ENCODE measurements around the gene DAAM2. TPM values are rescaled to one million over a fixed set of nuclear protein-coding genes. Genes with fewer than 3 reads are reported as not detected.

DAAM2 gene
- total and polyA plus RNA-seq, 4 donors, result 1.9 to 17.0 (median 4.4) TPM

GRCh38 chr6:39806278-39806677 is 14.1 kb downstream of the DAAM2 start:
- no peak overlapping the region for H3K4me3 ChIP-seq (ENCODE audit: low read depth in 1 of 3, low read length in 3 of 3)
- H3K27ac ChIP-seq (ENCODE audit: low read depth in 1 of 2, low read length in 2 of 2), result no peak overlapping the region
- 82% methylated on average over 1 of the region's 1 CpG for WGBS
- peaks cover 0 to 21% (median 13%) of the 10 kb centered on the region in 4 donors for H3K4me1 ChIP-seq (ENCODE audit: control insufficient read depth in 4 of 4, insufficient read depth in 4 of 4, low read length in 3 of 4)
- no peaks in the 10 kb centered on the region for H3K36me3 ChIP-seq (ENCODE audit: control insufficient read depth in 4 of 4, insufficient read depth in 3 of 4, low read depth in 1 of 4, low read length in 3 of 4)
- H3K9ac ChIP-seq (ENCODE audit: low read depth in 1 of 2, low read length in 2 of 2), result no peak overlapping the region
- H3K27me3 ChIP-seq (ENCODE audit: control insufficient read depth in 4 of 4, insufficient read depth in 4 of 4, low read length in 3 of 4), result no peaks in the 10 kb centered on the region
- no peaks in the 10 kb centered on the region for H3K9me3 ChIP-seq (ENCODE audit: control insufficient read depth in 4 of 4, low read length in 3 of 4)
- no peak for TF ChIP-seq TAF1 (conservative IDR thresholded peaks at IDR 0.05)
- no peak for TF ChIP-seq REST (IDR thresholded peaks at IDR 0.05)
- no peak for TF ChIP-seq YY1 (IDR thresholded peaks at IDR 0.05)
- no peak for TF ChIP-seq CTCF (IDR thresholded peaks at IDR 0.05; ENCODE audit: low read depth, low read length, missing input control)
- TF ChIP-seq ZBTB33 (IDR thresholded peaks at IDR 0.05), result no peak
- TF ChIP-seq HNF4A (conservative IDR thresholded peaks at IDR 0.05), result no peak
- TF ChIP-seq RAD21 (IDR thresholded peaks at IDR 0.05), result no peak
- TF ChIP-seq EGR1 (IDR thresholded peaks at IDR 0.05; ENCODE audit: low read depth in 2 of 2), result no peak
- TF ChIP-seq NR2F2 (IDR thresholded peaks at IDR 0.05), result no peak
- no peak for TF ChIP-seq ATF3 (IDR thresholded peaks at IDR 0.05)
- TF ChIP-seq SP1 (IDR thresholded peaks at IDR 0.05), result no peak
- no peak for DNase-seq (ENCODE audit: low spot score)

- no peaks in the 10 kb centered on the region for H3K27me3 ChIP-seq (ENCODE audit: control insufficient read depth in 4 of 4, insufficient read depth in 4 of 4, low read length in 3 of 4)
- H3K9me3 ChIP-seq (ENCODE audit: control insufficient read depth in 4 of 4, low read length in 3 of 4), result no peaks in the 10 kb centered on the region
- H3K4me1 ChIP-seq (ENCODE audit: control insufficient read depth in 4 of 4, insufficient read depth in 4 of 4, low read length in 3 of 4), result peaks cover 0 to 25% (median 18%) of the 10 kb centered on the region in 4 donors
- WGBS, result 82% methylated on average over 3 of the region's 3 CpGs
- H3K4me3 ChIP-seq (ENCODE audit: low read depth in 1 of 3, low read length in 3 of 3), result no peak overlapping the region
- H3K36me3 ChIP-seq (ENCODE audit: control insufficient read depth in 4 of 4, insufficient read depth in 3 of 4, low read depth in 1 of 4, low read length in 3 of 4), result no peaks in the 10 kb centered on the region
- H3K27ac ChIP-seq (ENCODE audit: low read depth in 1 of 2, low read length in 2 of 2), result no peak overlapping the region
- H3K9ac ChIP-seq (ENCODE audit: low read depth in 1 of 2, low read length in 2 of 2), result no peak overlapping the region
- DNase-seq (ENCODE audit: low spot score), result no peak
- no peak for TF ChIP-seq JUND (IDR thresholded peaks at IDR 0.05)
- no peak for TF ChIP-seq HNF4A (conservative IDR thresholded peaks at IDR 0.05)
- no peak for TF ChIP-seq RAD21 (IDR thresholded peaks at IDR 0.05)
- TF ChIP-seq MAX (IDR thresholded peaks at IDR 0.05), result no peak
- no peak for TF ChIP-seq NR2F2 (IDR thresholded peaks at IDR 0.05)
- no peak for TF ChIP-seq RXRA (IDR thresholded peaks at IDR 0.05)
- no peak for TF ChIP-seq FOXA2 (IDR thresholded peaks at IDR 0.05)
- no peak for TF ChIP-seq EGR1 (IDR thresholded peaks at IDR 0.05; ENCODE audit: low read depth in 2 of 2)
- TF ChIP-seq CTCF (IDR thresholded peaks at IDR 0.05; ENCODE audit: low read depth, low read length, missing input control), result no peak
- TF ChIP-seq YY1 (IDR thresholded peaks at IDR 0.05), result no peak
- no peak for TF ChIP-seq REST (IDR thresholded peaks at IDR 0.05)
- no peak for TF ChIP-seq TAF1 (conservative IDR thresholded peaks at IDR 0.05)
- TF ChIP-seq SP1 (IDR thresholded peaks at IDR 0.05), result no peak
Measured at GRCh38 chr6:39808346-39808745, 16.2 kb downstream of the DAAM2 start.

All from liver (tissue), 9 donors.